ENCODE results near the gene PPP2R2B.

PPP2R2B gene

GRCh38 chr5:146788898-146789297 lies 89.7 kb downstream of the PPP2R2B start:
- in situ Hi-C loops (cut with MboI; ENCODE audit: low sequenced_read_pairs) = no loop called here

DNA sequence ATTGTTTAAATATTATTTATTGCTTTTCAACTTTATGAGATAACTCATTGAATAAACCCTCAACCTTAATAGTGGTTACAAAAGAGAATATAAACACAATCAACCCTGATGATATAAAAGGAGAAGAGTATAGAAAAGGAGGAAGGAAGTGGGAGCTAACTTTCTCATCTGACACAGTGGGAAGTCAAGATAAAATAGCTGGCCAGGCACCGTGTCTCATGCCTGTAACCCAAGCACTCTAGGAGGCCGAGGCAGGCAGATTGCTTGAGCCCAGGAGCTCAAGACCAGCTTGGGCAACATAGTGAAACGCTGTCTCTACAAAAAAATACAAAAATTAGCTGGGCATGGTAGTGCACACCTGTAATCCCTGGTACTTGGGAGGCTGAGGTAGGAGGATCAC lies 93.5 kb downstream of the PPP2R2B start:
- in situ Hi-C loops (cut with MboI; ENCODE audit: low sequenced_read_pairs) = no loop called here

- in situ Hi-C loops (cut with MboI; ENCODE audit: low sequenced_read_pairs) = no loop called here
These were observed 97.4 kb downstream of the PPP2R2B start for GRCh38 chr5:146781157-146781556.

DNA sequence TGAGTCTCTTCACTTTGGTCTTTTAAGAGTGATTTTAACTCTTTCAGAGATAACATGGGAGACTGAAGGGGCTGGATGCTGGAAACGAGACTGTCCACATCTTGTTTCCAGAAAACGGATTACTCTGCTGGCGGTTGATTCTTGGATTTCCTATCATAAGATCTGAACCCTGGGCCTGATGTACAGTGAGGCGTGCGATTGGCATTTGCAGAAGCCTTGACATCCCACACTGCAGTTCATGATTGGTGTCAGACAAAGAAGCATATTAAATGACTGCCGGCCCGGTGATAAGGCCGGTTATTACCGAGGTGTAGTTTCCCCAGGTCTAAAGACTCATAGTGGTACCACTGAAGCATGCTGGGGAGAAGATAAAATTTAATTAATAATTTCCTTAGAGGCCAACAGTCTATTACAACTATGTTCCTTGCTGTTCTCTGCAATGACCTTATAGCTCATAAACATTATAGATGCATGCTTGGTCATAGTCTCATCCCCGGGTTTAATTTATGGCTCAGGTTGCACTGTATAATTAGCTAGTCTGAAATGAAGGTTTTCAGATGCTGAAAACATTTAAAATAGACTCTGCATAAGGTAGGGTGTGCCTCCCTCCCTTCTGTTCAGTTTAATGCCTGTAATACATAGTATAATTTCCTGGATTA lies 99.2 kb downstream of the PPP2R2B start:
- in situ Hi-C loops (cut with MboI; ENCODE audit: low sequenced_read_pairs) = no loop called here

- in situ Hi-C loops (cut with MboI; ENCODE audit: low sequenced_read_pairs) = no loop called here
These were observed 99.8 kb downstream of the PPP2R2B start for GRCh38 chr5:146778795-146779194.

- in situ Hi-C loops (cut with MboI; ENCODE audit: low sequenced_read_pairs) = no loop called here
These were observed 100.3 kb downstream of the PPP2R2B start for GRCh38 chr5:146778261-146778660.

DNA sequence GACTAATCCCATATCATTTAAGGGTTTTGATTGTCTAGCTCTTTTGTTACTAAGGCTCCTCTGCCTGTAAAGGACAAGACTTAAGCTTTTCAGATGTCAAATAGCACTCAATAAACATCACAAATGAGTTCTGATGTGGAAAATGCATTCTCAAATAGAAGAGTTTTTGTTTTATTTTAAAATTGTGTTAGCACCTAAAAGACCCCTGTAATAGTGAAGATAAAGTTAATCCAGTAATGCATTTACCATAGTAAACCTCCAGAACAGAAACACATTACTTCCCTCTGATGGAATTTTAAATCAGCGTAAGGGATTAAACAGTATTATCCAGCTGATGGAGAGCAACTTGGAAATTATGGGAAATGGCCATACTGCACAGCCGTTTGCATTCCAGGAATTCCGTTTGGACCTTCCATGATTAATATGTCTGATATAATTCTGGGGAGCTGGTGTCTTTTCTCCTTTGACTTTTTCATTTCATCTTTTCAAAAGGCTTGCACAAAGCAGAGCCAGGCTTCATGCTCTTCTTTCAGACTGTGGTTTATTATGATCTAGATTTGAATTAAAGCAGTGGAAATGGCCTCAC lies 105.6 kb downstream of the PPP2R2B start:
- in situ Hi-C loops (cut with MboI; ENCODE audit: low sequenced_read_pairs) = no loop called here

- in situ Hi-C loops (cut with MboI; ENCODE audit: low sequenced_read_pairs) = no loop called here
These were observed 107.6 kb downstream of the PPP2R2B start for GRCh38 chr5:146770980-146771379.

GRCh38 chr5:146770546-146770945 lies 108.0 kb downstream of the PPP2R2B start:
- in situ Hi-C loops (cut with MboI; ENCODE audit: low sequenced_read_pairs) = no loop called here

- in situ Hi-C loops (cut with MboI; ENCODE audit: low sequenced_read_pairs) = no loop called here
These were observed 111.0 kb downstream of the PPP2R2B start for GRCh38 chr5:146767534-146767933.

DNA sequence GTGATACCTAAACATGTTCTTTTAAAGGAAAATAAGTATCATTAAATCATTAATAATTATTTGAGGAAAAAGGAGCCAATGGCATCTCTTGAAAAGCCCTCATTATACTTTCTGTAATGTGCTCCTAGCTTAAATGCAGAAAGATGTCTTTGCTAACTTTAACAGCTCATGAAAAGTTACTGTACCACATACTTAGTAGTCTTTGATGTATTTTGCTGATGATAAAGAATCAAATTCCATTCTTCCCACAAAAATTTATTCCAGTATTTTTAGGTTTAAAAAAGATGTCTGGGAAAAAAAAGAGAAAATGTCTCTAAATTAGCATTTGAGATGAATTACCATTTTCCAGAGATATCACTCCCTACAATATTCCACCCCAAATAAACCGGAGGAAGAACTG lies 112.5 kb downstream of the PPP2R2B start:
- in situ Hi-C loops (cut with MboI; ENCODE audit: low sequenced_read_pairs) = no loop called here

GRCh38 chr5:146765089-146765832 lies 113.3 kb downstream of the PPP2R2B start:
- in situ Hi-C loops (cut with MboI; ENCODE audit: low sequenced_read_pairs) = no loop called here

GRCh38 chr5:146762830-146763229 lies 115.7 kb downstream of the PPP2R2B start:
- in situ Hi-C loops (cut with MboI; ENCODE audit: low sequenced_read_pairs) = no loop called here

DNA sequence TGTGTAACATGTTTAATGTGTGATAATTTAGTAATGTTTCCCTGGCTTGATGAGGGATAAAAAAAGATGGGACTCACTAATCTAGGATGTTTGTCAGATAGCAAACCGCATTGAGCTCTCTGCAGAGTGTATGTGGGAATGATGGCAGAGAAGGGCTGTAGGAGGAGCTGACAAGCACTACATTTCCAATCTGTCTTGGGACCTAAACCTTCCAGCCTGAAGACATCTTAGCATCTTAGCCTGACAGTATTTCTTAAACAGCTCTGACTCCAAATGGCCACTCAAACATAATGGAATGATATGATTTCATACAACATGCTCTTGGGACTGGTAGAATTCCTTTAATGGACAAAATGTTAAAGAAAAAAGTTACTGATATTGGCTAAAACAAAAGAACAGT lies 116.7 kb downstream of the PPP2R2B start:
- in situ Hi-C loops (cut with MboI; ENCODE audit: low sequenced_read_pairs) = no loop called here

GRCh38 chr5:146758938-146759337 lies 119.6 kb downstream of the PPP2R2B start:
- in situ Hi-C loops (cut with MboI; ENCODE audit: low sequenced_read_pairs) = no loop called here

GRCh38 chr5:146758076-146758475 lies 120.5 kb downstream of the PPP2R2B start:
- in situ Hi-C loops (cut with MboI; ENCODE audit: low sequenced_read_pairs) = no loop called here

DNA sequence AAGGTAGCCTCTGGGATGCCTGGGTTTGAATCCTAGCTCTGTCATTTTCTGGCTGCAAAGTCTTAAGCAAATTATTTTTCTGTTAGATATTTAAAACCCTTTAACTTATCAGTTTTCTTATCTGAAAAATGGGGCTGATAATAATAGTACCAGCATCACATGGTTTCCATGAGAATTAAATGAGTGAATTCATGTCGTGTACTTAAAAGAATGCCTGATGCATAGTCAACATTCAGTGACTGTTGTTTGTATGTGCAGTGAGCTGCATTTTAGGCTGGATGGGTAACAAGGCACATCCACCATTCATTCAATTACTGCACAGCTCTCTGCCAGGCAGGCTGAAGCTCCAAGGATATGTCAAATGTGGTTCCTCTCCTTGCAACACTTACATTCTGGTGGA lies 122.0 kb downstream of the PPP2R2B start:
- in situ Hi-C loops (cut with MboI; ENCODE audit: low sequenced_read_pairs) = no loop called here

- in situ Hi-C loops (cut with MboI; ENCODE audit: low sequenced_read_pairs) = no loop called here
These were observed 122.8 kb downstream of the PPP2R2B start for GRCh38 chr5:146755793-146756192.

DNA sequence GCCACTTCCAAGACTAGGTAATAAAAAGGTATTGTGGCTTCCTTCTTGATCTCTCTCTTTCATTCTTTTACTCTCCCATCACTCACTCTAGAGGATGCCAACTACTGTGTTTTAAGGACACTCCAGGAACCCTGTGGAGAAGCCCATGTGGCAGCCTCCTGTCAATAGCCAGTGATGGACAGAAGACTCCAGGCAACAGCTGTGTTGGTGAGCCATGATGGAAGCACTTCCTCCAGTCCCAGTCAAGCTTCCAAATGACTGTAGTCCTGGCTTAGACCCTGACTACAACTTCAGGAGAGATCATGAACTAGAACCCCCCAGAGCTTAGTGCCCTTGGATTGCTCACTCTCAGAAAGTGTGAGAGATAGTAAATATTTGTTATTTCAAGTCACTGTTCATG lies 123.9 kb downstream of the PPP2R2B start:
- in situ Hi-C loops (cut with MboI; ENCODE audit: low sequenced_read_pairs) = no loop called here

DNA sequence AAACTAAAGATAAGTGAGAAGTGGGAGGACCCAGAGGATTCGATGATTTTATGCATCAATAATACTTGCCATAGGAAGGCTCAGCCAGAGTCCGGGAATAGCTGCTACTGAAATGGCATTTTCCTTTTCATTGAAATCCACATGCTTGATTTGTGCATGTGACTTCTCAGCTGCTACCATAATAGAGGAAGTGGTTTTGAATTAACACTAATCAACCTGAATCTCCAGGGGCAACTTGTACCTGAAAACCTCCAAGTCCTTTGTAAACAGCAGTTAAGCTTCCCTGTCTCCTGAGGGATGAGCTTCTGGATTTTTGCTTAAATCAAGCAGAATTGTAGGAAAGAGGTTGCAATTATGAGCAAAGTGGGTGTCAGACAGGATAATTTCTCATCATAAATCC lies 124.9 kb downstream of the PPP2R2B start:
- in situ Hi-C loops (cut with MboI; ENCODE audit: low sequenced_read_pairs) = no loop called here

- in situ Hi-C loops (cut with MboI; ENCODE audit: low sequenced_read_pairs) = no loop called here
These were observed 126.7 kb downstream of the PPP2R2B start for GRCh38 chr5:146751781-146752401.

GRCh38 chr5:146751054-146751453 lies 127.5 kb downstream of the PPP2R2B start:
- in situ Hi-C loops (cut with MboI; ENCODE audit: low sequenced_read_pairs) = no loop called here
